NCI-H82 (cell line): ENCODE results near the gene SERPINA5.

Experiments
- DNase-seq: peaks from one replicate; lab custom pipeline; 2025; lab: John Stamatoyannopoulos, UW

SERPINA5 gene, protein sequence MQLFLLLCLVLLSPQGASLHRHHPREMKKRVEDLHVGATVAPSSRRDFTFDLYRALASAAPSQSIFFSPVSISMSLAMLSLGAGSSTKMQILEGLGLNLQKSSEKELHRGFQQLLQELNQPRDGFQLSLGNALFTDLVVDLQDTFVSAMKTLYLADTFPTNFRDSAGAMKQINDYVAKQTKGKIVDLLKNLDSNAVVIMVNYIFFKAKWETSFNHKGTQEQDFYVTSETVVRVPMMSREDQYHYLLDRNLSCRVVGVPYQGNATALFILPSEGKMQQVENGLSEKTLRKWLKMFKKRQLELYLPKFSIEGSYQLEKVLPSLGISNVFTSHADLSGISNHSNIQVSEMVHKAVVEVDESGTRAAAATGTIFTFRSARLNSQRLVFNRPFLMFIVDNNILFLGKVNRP

GRCh38 chr14:94581127-94581999 lies at the start of gene SERPINA5:
Gene SERPINA5, plus strand, starts transcription at chr14:94581426. Its CDS starts 5,937 bp downstream, at chr14:94587363.
- DNase-seq = no peak

- DNase-seq = no peak
Measured at GRCh38 chr14:94532447-94532846, 48.8 kb upstream of the SERPINA5 start.

DNA sequence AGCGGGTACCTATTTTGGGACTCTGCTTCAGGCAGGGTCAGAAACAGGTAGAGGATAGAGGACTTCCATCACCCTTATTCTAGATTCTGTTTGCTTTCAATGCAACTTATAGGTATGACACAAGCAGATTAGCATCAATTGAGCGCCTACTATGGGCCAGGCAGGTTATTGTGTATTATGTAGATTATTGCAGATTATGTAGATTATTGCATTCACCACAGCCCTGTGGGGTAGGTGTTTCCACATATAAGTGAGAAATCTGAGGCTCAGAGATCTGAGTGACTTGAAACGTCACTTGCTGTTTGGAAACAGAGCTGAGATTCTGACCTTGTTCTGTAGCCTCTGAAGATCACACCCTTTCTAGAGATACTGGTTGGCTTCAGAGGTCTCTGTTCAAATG lies 45.7 kb upstream of the SERPINA5 start:
- DNase-seq = no peak

- peak; percentile 3 for DNase-seq
Measured at GRCh38 chr14:94536836-94537235, 44.4 kb upstream of the SERPINA5 start.

GRCh38 chr14:94538070-94538740 lies 43.0 kb upstream of the SERPINA5 start:
- DNase-seq = no peak

DNA sequence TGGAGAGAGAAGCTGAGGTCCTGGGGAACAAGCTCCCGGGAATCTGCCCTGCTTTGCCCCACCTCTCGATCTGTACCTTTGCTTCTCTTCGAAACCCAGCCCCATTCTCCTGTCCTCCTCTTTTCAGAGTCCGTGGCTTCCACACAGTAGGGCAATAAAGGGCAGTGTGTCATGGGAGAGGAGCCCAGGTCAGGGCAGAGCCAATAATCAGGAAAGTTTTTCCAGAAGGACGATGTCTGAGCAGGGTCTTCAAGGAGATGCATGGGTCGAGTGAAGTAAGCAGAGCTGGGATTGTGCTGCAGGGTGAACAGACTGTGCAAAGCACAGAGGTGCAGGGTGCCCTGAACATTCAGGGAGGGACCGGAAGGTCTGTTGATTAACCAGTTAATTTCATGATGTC lies 42.0 kb upstream of the SERPINA5 start:
- DNase-seq = no peak

- no peak for DNase-seq
Measured at GRCh38 chr14:94540031-94540794, 41.0 kb upstream of the SERPINA5 start.

DNA sequence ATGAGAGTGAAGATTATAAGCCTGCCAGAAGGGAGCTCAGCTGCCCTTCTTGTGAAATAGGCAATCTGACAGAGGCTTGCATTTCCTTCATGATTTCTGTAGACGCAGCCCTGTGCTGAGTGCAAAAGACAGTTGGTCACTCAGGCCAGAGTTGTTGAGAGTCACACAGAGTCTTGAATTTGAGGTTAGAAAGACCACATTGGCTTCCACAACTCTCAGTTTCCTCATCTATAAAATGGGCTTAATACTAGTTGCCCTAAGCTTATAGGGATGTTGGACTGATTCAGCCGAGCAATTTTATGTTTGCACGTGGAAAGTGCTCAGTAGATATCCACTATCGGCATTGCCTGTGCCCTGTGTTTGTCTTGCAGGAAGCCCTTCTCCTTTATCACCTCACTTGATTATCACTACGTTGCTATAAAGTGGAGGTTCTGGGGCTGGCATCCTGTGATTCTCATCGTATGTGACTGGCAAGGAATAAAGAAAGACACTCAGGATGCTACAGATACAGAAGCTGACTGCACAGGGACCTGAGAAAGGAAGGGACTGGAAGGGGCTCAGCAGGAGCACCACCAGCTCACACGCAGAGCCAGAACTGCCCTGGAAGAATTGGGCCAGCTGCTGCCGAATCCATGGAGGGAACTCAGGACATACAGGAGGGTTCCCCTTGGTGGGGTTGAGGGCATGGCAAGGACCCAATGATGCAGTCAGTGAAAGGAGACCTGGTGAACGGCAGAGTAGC lies 39.8 kb upstream of the SERPINA5 start:
- no peak for DNase-seq

DNA sequence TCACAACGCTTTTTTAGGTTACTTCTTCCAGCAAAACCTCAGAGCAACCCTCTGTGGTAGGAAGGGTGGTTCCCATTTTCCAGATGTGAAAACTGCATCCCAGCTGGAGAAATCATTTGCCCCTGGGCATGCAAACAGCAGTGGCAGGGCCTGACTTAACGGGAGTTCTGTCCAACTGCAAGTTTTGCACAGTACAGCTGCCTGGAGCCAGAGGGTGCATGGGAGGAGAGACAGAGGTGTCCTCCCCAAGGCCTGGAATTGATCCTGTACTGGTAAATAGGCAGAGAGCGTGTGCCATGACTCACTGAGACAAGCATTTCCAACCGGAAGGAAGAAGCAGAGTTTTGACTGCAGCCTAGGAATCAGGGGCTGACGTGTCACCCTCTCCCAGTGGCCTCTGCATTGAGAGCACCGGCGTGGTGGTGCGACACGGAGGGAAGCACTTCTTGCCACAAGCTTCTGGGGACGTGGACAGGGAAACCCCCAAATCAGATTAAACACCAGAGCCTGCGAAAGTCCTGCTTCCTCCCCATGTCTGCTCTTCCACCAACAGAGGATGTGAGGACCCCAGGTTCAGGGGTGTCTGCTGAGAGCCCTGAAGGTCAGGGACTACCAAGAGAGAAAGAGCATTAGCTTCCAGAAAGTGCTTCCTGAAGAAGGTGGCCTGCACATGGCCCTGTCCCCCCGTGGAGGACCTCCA lies 39.0 kb upstream of the SERPINA5 start:
- DNase-seq = no peak

DNA sequence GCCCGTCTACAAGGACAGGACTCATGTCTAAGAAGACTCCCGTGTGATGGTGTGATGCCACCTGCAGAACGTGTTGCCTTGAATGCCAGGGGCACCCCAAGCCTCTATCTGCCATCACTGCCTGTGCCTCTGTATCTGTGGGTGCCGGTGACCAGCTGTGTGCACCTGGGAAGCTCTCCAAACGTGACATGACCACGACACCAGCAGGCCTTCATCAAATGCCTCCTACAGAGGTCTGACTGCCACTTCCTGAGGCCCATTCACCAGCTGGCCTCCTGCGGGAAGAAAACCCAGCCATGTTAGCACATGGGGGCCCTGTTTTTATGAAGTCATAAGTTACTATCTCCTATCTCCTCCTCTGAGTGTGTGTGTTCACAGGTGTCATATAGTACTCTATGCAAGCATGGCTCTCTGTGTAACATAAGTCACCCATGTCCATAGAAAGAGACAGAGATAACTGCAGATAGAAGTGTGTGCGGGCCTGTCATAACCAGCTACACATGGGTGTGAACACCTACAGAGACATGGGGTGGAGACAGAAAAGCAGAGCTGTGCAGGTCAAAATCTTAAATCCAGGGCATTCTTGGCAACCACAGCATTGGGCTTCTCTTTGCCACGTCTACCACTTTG lies 38.3 kb upstream of the SERPINA5 start:
- no peak for DNase-seq

GRCh38 chr14:94543449-94544124 lies 37.6 kb upstream of the SERPINA5 start:
- no peak for DNase-seq

- no peak for DNase-seq
Measured at GRCh38 chr14:94544726-94545125, 36.5 kb upstream of the SERPINA5 start.

- DNase-seq = no peak
Measured at GRCh38 chr14:94545131-94545841, 35.9 kb upstream of the SERPINA5 start.

GRCh38 chr14:94547151-94547680 lies 34.0 kb upstream of the SERPINA5 start:
- DNase-seq = no peak

- DNase-seq = no peak
Measured at GRCh38 chr14:94547726-94548125, 33.5 kb upstream of the SERPINA5 start.

- no peak for DNase-seq
Measured at GRCh38 chr14:94548131-94548998, 32.9 kb upstream of the SERPINA5 start.
